ENCODE measurements around the gene KDM4B.
"Not testable (repeated sequence)": the region's sequence is repeated elsewhere in the genome, so short reads cannot be mapped to it uniquely, and the experiment has no call there.

The KDM4B gene

GRCh38 chr19:5154799-5155426 lies 186.0 kb downstream of the KDM4B start:
- no peak for DNase-seq

- DNase-seq, result no peak
These were observed 186.8 kb downstream of the KDM4B start for GRCh38 chr19:5155586-5156210.

- DNase-seq, result no peak
These were observed 187.5 kb downstream of the KDM4B start for GRCh38 chr19:5156231-5156986.

GRCh38 chr19:5157186-5157585 lies 188.3 kb downstream of the KDM4B start:
- no peak for DNase-seq

GRCh38 chr19:5158549-5159134 lies 189.7 kb downstream of the KDM4B start:
- DNase-seq, result not testable (repeated sequence)

- DNase-seq, result not testable (repeated sequence)
These were observed 191.4 kb downstream of the KDM4B start for GRCh38 chr19:5160158-5160795.

GRCh38 chr19:5164845-5165696 lies 196.2 kb downstream of the KDM4B start:
- DNase-seq, result not testable (repeated sequence)

GRCh38 chr19:5165697-5166019 lies 196.7 kb downstream of the KDM4B start:
- DNase-seq, result no peak

GRCh38 chr19:5166262-5166661 lies 197.3 kb downstream of the KDM4B start:
- no peak for DNase-seq

- peak; percentile 48 for DNase-seq
These were observed 201.4 kb downstream of the KDM4B start for GRCh38 chr19:5170329-5170745.

GRCh38 chr19:5171711-5172110 lies 202.8 kb downstream of the KDM4B start:
- DNase-seq, result no peak

GRCh38 chr19:5172859-5173630 lies 204.1 kb downstream of the KDM4B start:
- no peak for DNase-seq

- DNase-seq, result no peak
These were observed 205.1 kb downstream of the KDM4B start for GRCh38 chr19:5173993-5174392.

GRCh38 chr19:5177745-5178450 lies 209.0 kb downstream of the KDM4B start:
- no peak for DNase-seq

GRCh38 chr19:5178841-5179240 lies 209.9 kb downstream of the KDM4B start:
- no peak for DNase-seq

- no peak for DNase-seq
These were observed 210.3 kb downstream of the KDM4B start for GRCh38 chr19:5179256-5179655.

GRCh38 chr19:5181329-5181728 lies 212.4 kb downstream of the KDM4B start:
- no peak for DNase-seq

- no peak for DNase-seq
These were observed 213.8 kb downstream of the KDM4B start for GRCh38 chr19:5182751-5183150.

- DNase-seq, result no peak
These were observed 214.7 kb downstream of the KDM4B start for GRCh38 chr19:5183616-5184015.

GRCh38 chr19:5184930-5185329 lies 216.0 kb downstream of the KDM4B start:
- no peak for DNase-seq

All from T-helper 9 cell (primary cell).